Choroid plexus epithelial cell (primary cell): Measurements from ENCODE around the gene CHD5.
A peak's percentile ranks its signal among the peaks of the same experiment; 100 is the strongest.

Experiments used
- DNase-seq: peaks from one replicate; pipeline ENCODE4 v3.0.0-alpha.2; 2010; ENCODE audit warnings: low read depth
- H3K4me3 ChIP-seq: 2 replicates; pipeline ENCODE4 v1.5.1; 2011; ENCODE audit warnings: low read depth, mild to moderate bottlenecking, control low read depth, low read length, moderate library complexity
- TF ChIP-seq, protein P1 (sequence below): conservative IDR thresholded peaks from 2 replicates; pipeline ENCODE4 v1.5.1; 2011; ENCODE audit warnings: low read depth, mild to moderate bottlenecking, control low read depth, inconsistent platforms, low read length, moderate library complexity

The CHD5 gene

DNA sequence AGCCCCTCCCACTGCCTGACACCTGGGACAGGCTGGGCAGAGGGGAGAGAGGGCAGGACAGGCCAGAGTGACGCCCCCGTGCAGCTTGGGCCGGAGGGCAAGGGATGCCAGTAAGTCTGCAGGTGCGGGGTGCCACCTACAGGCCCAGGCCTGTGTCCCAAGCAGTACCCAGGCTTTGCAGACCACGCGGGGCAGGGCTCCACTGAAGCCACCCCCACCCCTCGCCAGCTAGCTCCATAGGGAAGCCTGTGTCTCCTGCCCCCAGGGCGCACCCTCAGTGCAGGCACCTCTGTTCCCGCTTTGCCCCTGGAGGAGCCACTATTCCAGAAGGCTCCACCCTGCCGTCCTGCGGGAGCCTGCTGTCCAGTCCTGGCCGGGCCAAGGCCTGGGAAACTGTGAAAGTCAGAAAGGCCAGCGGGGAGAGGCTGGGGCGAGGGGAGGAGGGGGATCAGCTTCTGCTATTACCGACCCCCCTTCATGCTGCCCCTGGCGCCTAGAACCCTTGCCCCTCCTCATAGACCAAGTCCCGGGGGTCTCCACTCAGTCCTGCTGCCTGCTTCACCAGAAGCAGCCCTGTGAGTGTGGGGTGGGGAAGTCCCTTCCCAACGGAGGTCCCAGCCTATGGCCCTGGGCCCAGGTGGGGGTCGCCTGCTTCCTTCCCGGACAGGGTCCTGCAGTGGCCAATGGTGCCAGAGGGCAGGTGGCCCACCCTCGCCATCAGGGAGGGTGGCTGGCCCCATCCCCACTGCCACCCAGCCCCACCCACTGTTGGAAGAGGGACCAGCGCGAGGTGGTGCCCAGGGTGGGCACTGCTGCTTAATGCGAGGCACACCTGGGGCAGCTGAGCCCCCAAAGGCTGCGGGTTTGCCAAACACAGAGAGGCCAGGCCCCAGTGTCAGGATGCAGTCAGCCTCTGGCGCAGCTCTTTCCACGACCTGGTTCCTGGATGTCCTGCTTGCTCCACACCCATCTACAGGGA lies 80.0 kb downstream of the CHD5 start:
- no peak overlapping the region for H3K4me3 ChIP-seq
- DNase-seq: peak; percentile 6
- TF ChIP-seq, protein P1, sequence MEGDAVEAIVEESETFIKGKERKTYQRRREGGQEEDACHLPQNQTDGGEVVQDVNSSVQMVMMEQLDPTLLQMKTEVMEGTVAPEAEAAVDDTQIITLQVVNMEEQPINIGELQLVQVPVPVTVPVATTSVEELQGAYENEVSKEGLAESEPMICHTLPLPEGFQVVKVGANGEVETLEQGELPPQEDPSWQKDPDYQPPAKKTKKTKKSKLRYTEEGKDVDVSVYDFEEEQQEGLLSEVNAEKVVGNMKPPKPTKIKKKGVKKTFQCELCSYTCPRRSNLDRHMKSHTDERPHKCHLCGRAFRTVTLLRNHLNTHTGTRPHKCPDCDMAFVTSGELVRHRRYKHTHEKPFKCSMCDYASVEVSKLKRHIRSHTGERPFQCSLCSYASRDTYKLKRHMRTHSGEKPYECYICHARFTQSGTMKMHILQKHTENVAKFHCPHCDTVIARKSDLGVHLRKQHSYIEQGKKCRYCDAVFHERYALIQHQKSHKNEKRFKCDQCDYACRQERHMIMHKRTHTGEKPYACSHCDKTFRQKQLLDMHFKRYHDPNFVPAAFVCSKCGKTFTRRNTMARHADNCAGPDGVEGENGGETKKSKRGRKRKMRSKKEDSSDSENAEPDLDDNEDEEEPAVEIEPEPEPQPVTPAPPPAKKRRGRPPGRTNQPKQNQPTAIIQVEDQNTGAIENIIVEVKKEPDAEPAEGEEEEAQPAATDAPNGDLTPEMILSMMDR: peak; percentile 19

DNA sequence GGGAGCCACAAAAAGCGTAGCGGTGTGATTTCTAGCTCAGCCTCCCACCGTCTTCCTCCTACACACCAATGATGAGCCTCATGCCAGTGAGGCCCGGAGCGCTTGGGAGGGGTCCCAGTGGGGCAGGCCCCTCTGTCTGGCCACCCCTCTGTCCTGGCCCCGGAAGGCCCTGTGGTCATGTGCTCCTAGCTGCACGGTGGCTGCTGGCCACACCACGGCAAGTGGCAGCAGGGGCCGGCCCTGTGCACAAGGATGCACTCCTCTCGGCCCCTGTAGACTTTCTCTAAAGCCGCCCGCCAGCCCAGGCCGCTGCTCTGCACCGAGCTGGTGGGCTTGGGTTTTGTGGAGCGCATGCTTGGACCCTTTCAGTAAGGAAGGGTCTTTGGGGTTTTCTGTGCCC lies 80.8 kb downstream of the CHD5 start:
- TF ChIP-seq, protein P1: no peak
- H3K4me3 ChIP-seq: no peak overlapping the region
- no peak for DNase-seq

DNA sequence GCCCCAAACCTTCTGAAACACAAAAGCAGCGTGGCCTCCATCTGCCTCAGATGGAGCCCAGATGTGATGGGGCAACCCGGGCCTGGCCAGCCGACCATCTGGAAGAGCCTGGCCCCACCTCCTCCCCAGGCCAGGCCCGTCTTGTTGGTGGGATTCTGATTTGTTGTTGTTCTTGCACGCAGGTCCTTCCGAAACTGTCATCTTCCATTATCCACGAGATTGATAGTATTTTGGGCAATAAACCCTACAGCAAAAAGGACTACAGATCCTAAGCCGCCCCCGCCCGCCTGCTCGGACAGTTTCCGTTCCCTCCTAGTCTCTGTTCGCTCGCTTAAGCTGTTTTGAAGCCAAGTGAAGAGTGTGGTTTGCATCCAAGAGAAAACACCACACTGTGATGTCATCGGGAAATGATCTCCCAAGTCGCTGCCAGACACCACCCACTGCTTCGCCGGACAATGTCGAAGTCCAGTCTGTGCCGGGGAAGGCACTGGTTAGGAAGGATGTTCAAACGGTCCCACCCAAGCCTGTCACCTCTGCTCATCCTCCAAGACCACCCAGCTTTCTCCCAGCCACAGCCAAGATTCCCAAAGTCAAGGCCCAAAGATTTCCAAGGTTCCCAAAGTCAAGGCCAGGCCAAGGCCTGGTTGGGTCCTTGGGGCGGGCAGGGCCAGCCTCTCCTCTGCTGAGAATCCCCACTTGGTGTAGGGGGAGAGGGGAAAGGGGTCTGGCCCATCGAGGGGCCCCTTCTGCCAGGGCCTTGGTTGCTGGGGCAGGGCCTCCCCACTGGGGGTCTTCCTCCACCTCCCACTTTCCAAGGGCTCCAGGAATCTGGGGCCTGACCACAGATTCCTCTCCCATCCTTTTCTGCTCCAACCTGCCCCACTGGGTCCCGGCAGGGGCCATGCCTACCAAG lies 81.6 kb downstream of the CHD5 start:
- DNase-seq: no peak
- TF ChIP-seq, protein P1: no peak
- H3K4me3 ChIP-seq: no peak overlapping the region

DNA sequence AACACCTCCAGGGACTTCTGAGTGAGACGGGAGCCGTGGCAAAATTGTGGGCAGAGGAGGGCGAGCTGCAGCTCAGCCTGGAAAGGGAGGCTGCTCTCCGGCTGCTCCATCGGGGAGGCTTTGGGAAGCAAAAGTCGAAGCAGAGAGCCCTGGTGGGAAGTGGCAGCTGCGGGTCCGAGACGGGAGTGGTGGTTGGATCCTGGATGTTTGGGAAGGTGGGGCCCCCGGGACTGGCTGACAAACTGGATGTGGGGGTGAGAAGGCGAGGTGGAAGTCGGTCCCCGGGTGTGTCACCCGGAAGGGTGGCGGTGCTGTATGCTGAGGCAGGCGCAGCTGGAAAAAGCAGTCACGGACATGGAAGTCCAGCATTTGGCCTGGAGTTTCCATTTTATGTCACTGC lies 82.3 kb downstream of the CHD5 start:
- H3K4me3 ChIP-seq: no peak overlapping the region
- no peak for DNase-seq
- TF ChIP-seq, protein P1: no peak

DNA sequence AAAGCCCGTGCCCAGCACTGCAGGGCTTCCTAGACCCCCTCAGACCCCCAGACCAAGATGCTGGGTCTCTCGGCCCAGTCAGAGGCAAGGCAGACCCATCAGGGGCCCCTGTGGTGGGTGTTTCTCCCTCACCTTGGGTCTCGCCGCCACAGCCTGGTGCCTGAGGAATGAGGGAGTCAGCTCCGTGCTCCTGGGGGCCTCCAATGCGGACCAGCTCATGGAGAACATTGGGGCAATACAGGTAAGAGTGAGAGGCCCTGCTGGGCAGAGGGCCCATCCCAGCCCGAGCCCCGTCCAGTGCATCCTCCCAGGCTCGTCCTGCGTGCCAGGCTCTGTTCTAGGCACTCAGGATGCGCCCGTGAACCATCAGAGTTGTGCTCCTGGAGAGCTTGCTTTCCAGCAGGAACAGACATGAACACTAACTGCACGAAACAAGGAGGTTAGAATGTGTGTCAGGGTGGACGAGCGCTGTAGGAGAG lies 83.0 kb downstream of the CHD5 start:
- no peak for DNase-seq
- H3K4me3 ChIP-seq: no peak overlapping the region
- TF ChIP-seq, protein P1: no peak

DNA sequence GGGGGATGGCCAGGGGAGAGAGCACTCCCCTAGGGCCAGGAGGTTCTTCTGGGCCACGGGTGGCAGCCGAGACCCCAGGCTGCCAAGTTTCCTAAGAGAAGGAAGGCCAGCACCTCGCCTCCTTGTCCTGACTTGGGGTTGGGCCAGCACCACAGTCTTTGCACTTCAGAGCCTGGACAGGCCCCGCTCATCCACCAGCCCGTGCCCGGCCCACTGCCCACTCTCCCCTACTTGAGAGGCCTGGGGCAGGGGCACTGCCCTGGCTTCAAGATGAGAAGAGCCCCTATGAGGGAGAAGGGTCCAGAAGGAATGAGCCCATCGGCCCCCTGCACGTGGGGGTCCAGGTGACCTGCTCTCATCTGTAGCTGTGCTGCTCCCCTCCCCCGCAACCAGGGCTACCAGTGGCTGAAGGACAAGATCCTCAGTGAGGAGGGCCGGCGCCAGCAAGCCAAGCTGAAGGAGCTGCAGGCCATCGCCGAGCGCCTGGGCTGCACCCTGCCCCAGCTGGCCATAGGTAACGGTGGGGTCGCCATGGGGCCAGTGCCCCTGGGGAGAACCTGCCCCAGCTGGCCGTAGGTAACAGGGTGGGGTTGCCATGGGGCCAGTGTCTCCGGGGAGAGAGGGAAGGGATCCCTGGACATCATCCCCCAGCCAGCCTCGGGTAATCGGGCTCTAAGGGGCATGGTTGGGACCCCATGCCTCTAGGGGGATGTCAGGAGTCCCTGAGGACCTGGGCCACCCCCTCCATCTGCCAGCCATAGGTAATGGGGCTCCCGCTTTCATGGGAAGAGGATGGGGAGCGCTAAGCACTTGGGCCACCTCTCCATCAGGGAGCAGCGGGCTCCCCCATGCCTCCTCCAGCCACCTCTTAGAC lies 83.6 kb downstream of the CHD5 start:
- TF ChIP-seq, protein P1: no peak
- H3K4me3 ChIP-seq: no peak overlapping the region
- DNase-seq: no peak
